Gastroesophageal sphincter (tissue), 4 donors: ENCODE results near the gene ITPKB. TPM values are rescaled to one million over a fixed set of nuclear protein-coding genes. Genes with fewer than 3 reads are reported as not detected.
A peak's percentile ranks its signal among the peaks of the same experiment; 100 is the strongest.

ENCODE experiments used
- ATAC-seq: fragments of 150-250 bp; one replicate; pipeline ENCODE4 v1.9.1; 2016; ENCODE audit warnings: mild to moderate bottlenecking, moderate library complexity
- H3K27ac ChIP-seq, 4 donors: fragments of 200-600 bp; sonication (generic) in 3 of 4; 1 replicate in 3 of 4; 2 replicates in 1 of 4; pipeline ENCODE4 v1.5.1; 2016 to 2019
- H3K27me3 ChIP-seq: fragments of 200-600 bp; sonication (generic); one replicate; pipeline ENCODE4 v1.5.1; 2019
- H3K36me3 ChIP-seq, 2 donors: fragments of 200-600 bp; sonication (generic); one replicate each; pipeline ENCODE4 v1.5.1; 2019; ENCODE audit warnings: control low read depth in 1 of 2
- H3K4me1 ChIP-seq, 3 donors: fragments of 200-600 bp; sonication (generic); 1 replicate in 2 of 3; 2 replicates in 1 of 3; pipeline ENCODE4 v1.5.1; 2016 to 2019; ENCODE audit warnings: control low read depth in 2 of 3
- H3K4me3 ChIP-seq, 2 donors: fragments of 200-600 bp; sonication (generic); one replicate each; pipeline ENCODE4 v1.5.1; 2019; ENCODE audit warnings: mild to moderate bottlenecking in 1 of 2, moderate library complexity in 1 of 2
- H3K9me3 ChIP-seq, 3 donors: fragments of 200-600 bp; sonication (generic); one replicate each; pipeline ENCODE4 v1.5.1; 2017 to 2019; ENCODE audit warnings: control low read depth in 2 of 3
- EP300 ChIP-seq: sonication (generic); formaldehyde crosslinking; IDR thresholded peaks from one replicate; pipeline ENCODE4 v1.6.1; 2017; ENCODE audit warnings: antibody characterized with exemption, mild to moderate bottlenecking
- POLR2A ChIP-seq, 2 donors: fragments of 450-650 bp; IDR thresholded peaks; one replicate each; pipeline ENCODE4 v1.6.1; 2017; ENCODE audit warnings: antibody characterized with exemption in 2 of 2, mild to moderate bottlenecking in 2 of 2, moderate library complexity in 1 of 2
- POLR2AphosphoS5 ChIP-seq: sonication (generic); formaldehyde crosslinking; IDR thresholded peaks from one replicate; pipeline ENCODE4 v1.6.1; 2017; ENCODE audit warnings: antibody characterized with exemption
- WGBS, 2 donors: methylation state at CpG; one replicate each; pipeline ENCODE4 v1.1.5; 2018; ENCODE audit warnings: low coverage in 1 of 2; 5-methylcytosine and 5-hydroxymethylcytosine counted together
- total RNA-seq, 4 donors: library from RNA; depleted of rRNA; stranded (reverse); fragments of >200 nt; gene quantifications; one replicate each; pipeline ENCODE4 v1.1.0, GENCODE V29; 2016
- TF ChIP-seq, protein P1 (sequence below), 4 experiments: fragments of 200-600 bp in 2 of 4; fragments of 450-650 bp in 2 of 4; sonication (generic) in 1 of 4; IDR thresholded peaks; one replicate each; pipeline ENCODE4 v1.5.1; 2017 to 2019; ENCODE audit warnings: antibody characterized with exemption in 4 of 4, mild to moderate bottlenecking in 2 of 4, moderate library complexity in 2 of 4

ITPKB gene
- total RNA-seq, 4 donors from 2014 or later, result 75.0 to 184 (median 94.2) TPM

DNA sequence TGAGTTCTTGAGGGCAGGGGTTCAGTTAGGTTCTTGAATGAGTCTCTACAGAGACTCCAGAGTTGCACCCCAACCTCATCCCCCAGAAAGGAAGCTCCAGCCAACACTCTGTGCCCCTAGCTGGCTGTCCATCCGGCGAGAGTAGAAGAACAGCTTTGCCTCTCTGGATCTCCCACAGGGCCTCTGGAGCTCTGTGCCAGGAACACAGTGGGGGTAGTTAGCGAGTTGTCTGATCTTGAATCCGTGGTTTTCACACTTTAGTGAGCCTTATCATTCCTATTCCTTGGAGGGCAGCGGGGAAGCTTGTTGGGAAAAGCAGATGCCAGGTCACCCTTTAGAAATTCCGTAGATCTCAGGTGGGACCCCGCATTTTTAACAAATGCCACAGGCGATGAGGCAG, 145.5 kb downstream of the ITPKB start:
- no peak for TF ChIP-seq POLR2A (IDR thresholded peaks at IDR 0.05)
- TF ChIP-seq EP300, result no peak
- TF ChIP-seq, protein P1, sequence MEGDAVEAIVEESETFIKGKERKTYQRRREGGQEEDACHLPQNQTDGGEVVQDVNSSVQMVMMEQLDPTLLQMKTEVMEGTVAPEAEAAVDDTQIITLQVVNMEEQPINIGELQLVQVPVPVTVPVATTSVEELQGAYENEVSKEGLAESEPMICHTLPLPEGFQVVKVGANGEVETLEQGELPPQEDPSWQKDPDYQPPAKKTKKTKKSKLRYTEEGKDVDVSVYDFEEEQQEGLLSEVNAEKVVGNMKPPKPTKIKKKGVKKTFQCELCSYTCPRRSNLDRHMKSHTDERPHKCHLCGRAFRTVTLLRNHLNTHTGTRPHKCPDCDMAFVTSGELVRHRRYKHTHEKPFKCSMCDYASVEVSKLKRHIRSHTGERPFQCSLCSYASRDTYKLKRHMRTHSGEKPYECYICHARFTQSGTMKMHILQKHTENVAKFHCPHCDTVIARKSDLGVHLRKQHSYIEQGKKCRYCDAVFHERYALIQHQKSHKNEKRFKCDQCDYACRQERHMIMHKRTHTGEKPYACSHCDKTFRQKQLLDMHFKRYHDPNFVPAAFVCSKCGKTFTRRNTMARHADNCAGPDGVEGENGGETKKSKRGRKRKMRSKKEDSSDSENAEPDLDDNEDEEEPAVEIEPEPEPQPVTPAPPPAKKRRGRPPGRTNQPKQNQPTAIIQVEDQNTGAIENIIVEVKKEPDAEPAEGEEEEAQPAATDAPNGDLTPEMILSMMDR (IDR thresholded peaks at IDR 0.05), result no peak
- no peak for TF ChIP-seq POLR2AphosphoS5
- Histone ChIP-seq H3K36me3 (no peaks in the 10 kb centered on the region), H3K4me1 (peaks cover 0 to 14% (median 0%) of the 10 kb centered on the region in 3 donors), H3K4me3 (no peak overlapping the region), H3K27ac (no peak overlapping the region), H3K27me3 (no peaks in the 10 kb centered on the region), H3K9me3 (peaks cover 0 to 7% (median 0%) of the 10 kb centered on the region in 3 donors)
- no peak for ATAC-seq
- WGBS, 2 donors, result 70 to 100% methylated on average over 1 to 2 of the region's 8 CpGs

DNA sequence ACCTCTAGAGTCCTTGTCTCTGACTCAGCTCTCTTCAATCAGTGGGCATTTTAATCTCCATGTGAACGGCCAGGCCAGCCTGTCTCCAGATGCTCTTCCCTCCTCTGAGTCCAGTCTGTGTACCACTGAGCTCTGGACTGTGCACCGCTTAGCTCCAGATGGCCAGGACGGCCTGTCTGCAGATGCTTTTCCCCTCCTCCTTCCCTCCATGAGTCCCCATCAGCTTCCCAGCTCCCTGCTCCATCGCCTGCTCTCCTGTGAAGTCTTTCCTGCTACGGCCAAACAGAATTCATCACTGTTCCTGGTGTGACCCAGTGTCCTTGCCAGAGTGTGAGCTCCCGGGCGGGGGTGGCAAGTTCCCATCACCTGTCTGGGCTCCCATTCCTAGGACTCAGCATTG, 148.5 kb downstream of the ITPKB start:
- TF ChIP-seq EP300, result no peak
- TF ChIP-seq POLR2A (IDR thresholded peaks at IDR 0.05), result no peak
- TF ChIP-seq POLR2AphosphoS5, result no peak
- TF ChIP-seq, protein P1 (IDR thresholded peaks at IDR 0.05), result no peak
- ATAC-seq, result no peak
- Histone ChIP-seq H3K9me3 (peaks cover 0 to 3% (median 0%) of the 10 kb centered on the region in 3 donors), H3K4me3 (no peak overlapping the region), H3K27ac (no peak overlapping the region), H3K27me3 (no peaks in the 10 kb centered on the region), H3K4me1 (peaks cover 0 to 15% (median 0%) of the 10 kb centered on the region in 3 donors), H3K36me3 (no peaks in the 10 kb centered on the region)
- 88 to 91% methylated on average over 4 to 7 of the region's 7 CpGs for WGBS, 2 donors

DNA sequence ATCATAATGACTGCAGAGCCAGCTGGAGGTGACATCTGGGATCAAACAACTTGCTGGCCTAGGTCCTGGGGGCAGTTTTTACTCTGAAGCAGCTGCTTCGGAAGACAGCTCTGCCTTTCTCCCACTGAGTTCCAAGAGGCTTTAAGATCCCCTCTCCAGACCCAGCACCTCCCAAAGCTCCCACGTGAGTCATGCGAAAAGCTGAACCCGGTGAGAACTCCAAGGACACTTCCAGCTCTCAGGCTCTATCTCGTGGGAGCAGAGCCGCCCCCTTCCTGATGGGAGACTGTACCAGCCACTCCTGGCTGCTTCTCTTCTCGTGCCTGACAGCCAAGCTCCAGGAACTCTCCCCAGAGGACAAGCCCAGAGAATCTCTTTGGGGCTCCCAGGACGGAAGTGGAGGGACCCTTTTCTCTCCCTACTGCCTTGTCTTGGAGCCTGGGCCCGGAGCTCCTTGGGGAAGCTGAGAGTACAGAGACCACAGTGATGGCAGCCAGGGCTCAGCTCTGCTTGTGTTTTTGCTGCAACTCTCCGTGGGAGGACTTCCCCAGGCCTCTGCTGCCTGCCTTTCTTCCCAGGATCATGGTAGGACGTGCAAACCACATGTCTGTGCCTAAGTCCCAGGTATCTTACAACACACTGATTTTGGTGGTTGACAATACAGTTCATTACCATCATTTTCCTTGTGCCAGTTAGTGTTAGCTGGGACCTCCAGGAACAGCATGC, 149.9 kb downstream of the ITPKB start:
- H3K9me3 ChIP-seq, result no peaks in the 10 kb centered on the region
- H3K36me3 ChIP-seq, result no peaks in the 10 kb centered on the region
- H3K4me3 ChIP-seq, result no peak overlapping the region
- TF ChIP-seq POLR2A (IDR thresholded peaks at IDR 0.05) (no peak), EP300 (no peak), POLR2AphosphoS5 (no peak)
- TF ChIP-seq, protein P1 (IDR thresholded peaks at IDR 0.05), result no peak
- peak overlapping the region in 3 of 4 donors; percentile 37 to 70 (median 55) for H3K27ac ChIP-seq
- H3K4me1 ChIP-seq, result peaks cover 0 to 15% (median 0%) of the 10 kb centered on the region in 3 donors
- ATAC-seq, result peak; percentile 54
- no peaks in the 10 kb centered on the region for H3K27me3 ChIP-seq
- WGBS, 2 donors, result 54 to 75% methylated on average over 2 to 4 of the region's 11 CpGs

DNA sequence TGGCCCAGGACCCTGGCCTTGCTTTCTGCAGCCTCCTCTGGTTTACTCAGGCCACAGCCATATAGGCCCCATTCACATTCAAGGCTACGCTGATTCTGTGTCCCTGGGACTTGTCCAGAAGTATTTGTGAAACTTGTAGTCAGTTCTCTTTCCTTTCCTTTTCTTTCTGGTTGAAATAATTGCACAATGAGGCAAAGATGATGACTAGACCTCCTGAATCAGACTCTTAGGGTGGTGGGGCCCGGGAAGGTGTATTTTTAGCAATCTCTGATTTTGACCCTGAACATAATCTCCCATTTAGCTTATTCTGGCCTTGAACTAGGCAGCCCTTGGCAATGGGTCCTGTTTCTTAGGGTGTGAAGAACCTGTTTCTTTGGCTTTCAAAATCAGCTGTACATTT, 150.6 kb downstream of the ITPKB start:
- no peak for TF ChIP-seq POLR2A (IDR thresholded peaks at IDR 0.05)
- ATAC-seq, result peak; percentile 64
- 49 to 75% methylated on average over 1 to 2 of the region's 2 CpGs for WGBS, 2 donors
- H3K27me3 ChIP-seq, result no peaks in the 10 kb centered on the region
- no peaks in the 10 kb centered on the region for H3K9me3 ChIP-seq
- no peak overlapping the region for H3K4me3 ChIP-seq
- peak overlapping the region in 3 of 4 donors; percentile 37 to 70 (median 55) for H3K27ac ChIP-seq
- H3K4me1 ChIP-seq, result peaks cover 0 to 15% (median 0%) of the 10 kb centered on the region in 3 donors
- H3K36me3 ChIP-seq, result no peaks in the 10 kb centered on the region

DNA sequence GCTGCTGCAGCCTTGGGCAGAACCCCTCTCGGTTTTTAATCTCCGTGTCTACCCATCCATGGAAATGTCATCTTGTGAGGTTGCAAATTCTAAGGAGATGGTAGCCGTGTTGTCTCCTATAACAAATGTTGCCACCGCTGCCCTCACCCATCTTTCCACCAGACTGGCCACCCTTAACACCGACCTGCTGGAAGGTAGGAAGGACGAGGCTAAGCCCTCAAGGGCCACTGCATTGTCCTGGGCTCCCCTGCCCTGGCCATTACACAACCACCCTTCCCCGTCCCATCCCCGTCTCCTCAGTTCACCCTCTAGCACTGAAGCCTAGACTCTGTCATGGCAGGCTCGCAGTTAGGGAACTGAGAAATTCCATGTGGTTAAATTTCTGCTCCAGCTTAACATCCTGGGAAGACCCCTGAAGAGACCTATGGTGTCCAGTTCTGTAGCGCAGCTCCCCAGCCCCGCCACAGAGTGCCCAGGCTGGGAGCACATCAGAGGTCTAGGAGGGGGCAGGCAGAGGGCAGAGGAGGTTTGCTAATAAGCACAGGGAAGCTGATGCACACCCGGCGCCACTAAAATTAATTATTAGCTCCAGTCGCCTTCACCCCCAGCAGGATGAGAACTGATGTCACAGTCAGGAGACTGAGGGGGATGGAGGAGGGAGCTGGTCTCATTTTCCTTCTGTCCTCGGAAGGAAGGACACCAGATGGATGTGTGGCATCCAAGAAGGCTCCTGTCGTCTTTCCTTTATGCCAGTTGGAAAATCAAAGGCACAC, 152.2 kb downstream of the ITPKB start:
- no peaks in the 10 kb centered on the region for H3K36me3 ChIP-seq
- WGBS, 2 donors, result 84 to 92% methylated on average over 6 to 11 of the region's 16 CpGs
- no peaks in the 10 kb centered on the region for H3K27me3 ChIP-seq
- TF ChIP-seq POLR2AphosphoS5, result no peak
- ATAC-seq, result no peak
- no peaks in the 10 kb centered on the region for H3K9me3 ChIP-seq
- no peak overlapping the region for H3K4me3 ChIP-seq
- H3K27ac ChIP-seq, result no peak overlapping the region
- peaks cover 0 to 15% (median 0%) of the 10 kb centered on the region in 3 donors for H3K4me1 ChIP-seq
